ENCODE results near the gene LRRC18.

Gene LRRC18

GRCh38 chr10:48939790-48940325 lies at the start of gene LRRC18:
Gene LRRC18 (minus strand): TSS chr10:48939840. CDS start chr10:48914155, 25,685 bp downstream.
- Histone ChIP-seq H3K27me3 (ENCODE audit: insufficient read depth, low read depth) (no peaks in the 10 kb centered on the region), H3K27ac (no peak within 1 kb of the TSS), H3K79me2 (ENCODE audit: insufficient read depth, low read depth) (no peaks in the 10 kb centered on the region), H3K4me3 (IDR thresholded peaks at IDR 0.05; ENCODE audit: insufficient read depth, low read depth, low read length) (no peak within 1 kb of the TSS), H3K36me3 (ENCODE audit: insufficient read depth) (no peaks in the 10 kb centered on the region), H3K4me1 (ENCODE audit: low read depth, poor library complexity, severe bottlenecking) (no peaks in the 10 kb centered on the region), H3K4me2 (no peak within 1 kb of the TSS), H4K20me1 (ENCODE audit: insufficient read depth) (no peaks in the 10 kb centered on the region), H2AFZ (ENCODE audit: low read depth) (no peak within 1 kb of the TSS), H3K9ac (no peak within 1 kb of the TSS)
- no peak for TF ChIP-seq CTCF (conservative IDR thresholded peaks at IDR 0.05; ENCODE audit: low read depth, low read length)

GRCh38 chr10:48985621-48986158 lies 46.0 kb upstream of the LRRC18 start:
- Histone ChIP-seq H3K4me3 (IDR thresholded peaks at IDR 0.05; ENCODE audit: insufficient read depth, low read depth, low read length) (no peak overlapping the region), H4K20me1 (ENCODE audit: insufficient read depth) (no peaks in the 10 kb centered on the region), H3K4me1 (ENCODE audit: low read depth, poor library complexity, severe bottlenecking) (no peaks in the 10 kb centered on the region), H3K27me3 (ENCODE audit: insufficient read depth, low read depth) (no peaks in the 10 kb centered on the region), H3K36me3 (ENCODE audit: insufficient read depth) (no peaks in the 10 kb centered on the region), H2AFZ (ENCODE audit: low read depth) (no peak overlapping the region), H3K27ac (no peak overlapping the region), H3K79me2 (ENCODE audit: insufficient read depth, low read depth) (no peaks in the 10 kb centered on the region), H3K4me2 (no peak overlapping the region), H3K9ac (no peak overlapping the region)
- no peak for TF ChIP-seq CTCF (conservative IDR thresholded peaks at IDR 0.05; ENCODE audit: low read depth, low read length)

GRCh38 chr10:48983648-48984351 lies 44.2 kb upstream of the LRRC18 start:
- Histone ChIP-seq H3K27ac (no peak overlapping the region), H2AFZ (ENCODE audit: low read depth) (no peak overlapping the region), H3K4me2 (no peak overlapping the region), H3K4me1 (ENCODE audit: low read depth, poor library complexity, severe bottlenecking) (no peaks in the 10 kb centered on the region), H3K79me2 (ENCODE audit: insufficient read depth, low read depth) (no peaks in the 10 kb centered on the region), H3K4me3 (IDR thresholded peaks at IDR 0.05; ENCODE audit: insufficient read depth, low read depth, low read length) (no peak overlapping the region), H3K36me3 (ENCODE audit: insufficient read depth) (no peaks in the 10 kb centered on the region), H3K27me3 (ENCODE audit: insufficient read depth, low read depth) (no peaks in the 10 kb centered on the region), H3K9ac (no peak overlapping the region), H4K20me1 (ENCODE audit: insufficient read depth) (no peaks in the 10 kb centered on the region)
- TF ChIP-seq CTCF (conservative IDR thresholded peaks at IDR 0.05; ENCODE audit: low read depth, low read length): no peak

- Histone ChIP-seq H3K27ac (no peak overlapping the region), H3K9ac (no peak overlapping the region), H3K36me3 (ENCODE audit: insufficient read depth) (no peaks in the 10 kb centered on the region), H3K4me2 (no peak overlapping the region), H3K4me1 (ENCODE audit: low read depth, poor library complexity, severe bottlenecking) (no peaks in the 10 kb centered on the region), H3K4me3 (IDR thresholded peaks at IDR 0.05; ENCODE audit: insufficient read depth, low read depth, low read length) (no peak overlapping the region), H3K27me3 (ENCODE audit: insufficient read depth, low read depth) (no peaks in the 10 kb centered on the region), H3K79me2 (ENCODE audit: insufficient read depth, low read depth) (no peaks in the 10 kb centered on the region), H2AFZ (ENCODE audit: low read depth) (no peak overlapping the region), H4K20me1 (ENCODE audit: insufficient read depth) (no peaks in the 10 kb centered on the region)
- TF ChIP-seq CTCF (conservative IDR thresholded peaks at IDR 0.05; ENCODE audit: low read depth, low read length): no peak
Measured at GRCh38 chr10:48982584-48982983, 42.9 kb upstream of the LRRC18 start.

Data from KMS-11 (cell line).